HG03139 (cell line): ENCODE data around the gene PRICKLE2.

ENCODE experiments used
- ATAC-seq: cut with Tn5 transposase; IDR thresholded peaks from one replicate; pipeline ENCODE4 v1.9.1; 2021; ENCODE audit not compliant: unreplicated experiment

Gene PRICKLE2

GRCh38 chr3:64254443-64254842 is 29.2 kb upstream of the PRICKLE2 start:
- ATAC-seq: no peak

DNA sequence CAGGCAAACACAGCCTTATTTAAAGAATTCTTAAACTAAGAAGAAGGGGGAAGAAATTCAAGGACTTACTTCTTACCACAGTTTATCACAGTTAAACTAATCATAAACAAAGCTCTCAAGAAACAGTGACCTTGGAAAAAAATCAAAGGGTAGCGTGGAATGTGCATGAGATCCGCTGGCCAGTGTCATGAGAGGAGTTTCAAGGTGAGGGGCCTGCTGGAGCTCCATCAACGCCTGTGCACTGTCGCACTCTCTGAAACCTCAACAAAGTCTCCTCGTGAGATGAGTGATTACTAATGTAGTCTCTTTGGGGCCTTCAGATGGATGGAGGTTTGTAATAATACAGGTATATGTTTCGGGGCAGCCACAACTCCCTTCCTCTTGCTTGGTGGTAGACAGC is 28.4 kb upstream of the PRICKLE2 start:
- ATAC-seq: no peak

DNA sequence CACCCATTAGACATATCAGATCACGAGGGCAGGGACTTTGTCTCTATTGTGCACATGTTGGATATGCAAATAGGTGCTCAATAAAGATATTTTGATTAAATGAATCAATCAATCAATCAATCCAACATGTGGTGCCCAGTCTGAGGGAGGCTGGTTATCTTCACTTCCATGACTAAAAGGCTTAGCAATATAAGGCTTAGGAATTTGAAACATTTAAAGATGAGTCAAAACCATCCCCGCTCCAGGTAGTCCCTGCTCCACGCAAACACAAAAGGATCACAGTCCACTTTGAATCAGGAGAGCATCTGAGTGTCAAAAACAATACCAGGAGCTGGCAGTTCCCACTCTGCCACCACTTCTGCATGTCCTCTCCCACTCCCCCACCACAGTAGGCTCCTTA is 25.8 kb upstream of the PRICKLE2 start:
- no peak for ATAC-seq

DNA sequence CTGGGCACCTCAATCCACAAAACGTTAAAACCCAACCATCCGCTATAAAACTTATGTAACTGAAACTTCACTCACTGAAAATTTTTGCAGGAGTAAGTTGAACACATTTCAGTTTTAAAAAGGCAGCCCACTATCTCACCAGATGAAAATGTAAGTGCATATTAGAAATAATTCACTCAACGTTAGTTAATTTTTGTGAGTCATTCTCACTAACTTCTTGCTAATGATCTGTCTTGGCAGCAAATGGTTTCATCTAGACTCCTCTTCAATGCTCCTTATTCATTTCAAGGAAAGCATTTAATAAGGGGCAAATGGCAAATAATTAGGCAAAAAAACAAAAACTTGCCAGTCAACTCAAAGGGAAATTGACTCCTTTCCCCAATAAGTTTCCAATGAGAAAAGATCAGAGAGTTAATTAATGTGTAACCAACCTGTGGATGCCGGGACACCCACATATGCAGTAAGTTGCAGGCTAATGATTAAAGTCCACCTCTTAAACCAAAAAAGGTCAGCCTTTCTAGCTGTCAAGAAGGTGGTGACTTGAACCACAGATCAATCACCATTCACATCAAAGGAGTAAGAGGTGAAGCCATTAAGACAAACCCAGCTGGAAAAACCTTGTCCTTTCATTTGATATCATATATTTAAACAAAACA is 22.9 kb upstream of the PRICKLE2 start:
- ATAC-seq: no peak

DNA sequence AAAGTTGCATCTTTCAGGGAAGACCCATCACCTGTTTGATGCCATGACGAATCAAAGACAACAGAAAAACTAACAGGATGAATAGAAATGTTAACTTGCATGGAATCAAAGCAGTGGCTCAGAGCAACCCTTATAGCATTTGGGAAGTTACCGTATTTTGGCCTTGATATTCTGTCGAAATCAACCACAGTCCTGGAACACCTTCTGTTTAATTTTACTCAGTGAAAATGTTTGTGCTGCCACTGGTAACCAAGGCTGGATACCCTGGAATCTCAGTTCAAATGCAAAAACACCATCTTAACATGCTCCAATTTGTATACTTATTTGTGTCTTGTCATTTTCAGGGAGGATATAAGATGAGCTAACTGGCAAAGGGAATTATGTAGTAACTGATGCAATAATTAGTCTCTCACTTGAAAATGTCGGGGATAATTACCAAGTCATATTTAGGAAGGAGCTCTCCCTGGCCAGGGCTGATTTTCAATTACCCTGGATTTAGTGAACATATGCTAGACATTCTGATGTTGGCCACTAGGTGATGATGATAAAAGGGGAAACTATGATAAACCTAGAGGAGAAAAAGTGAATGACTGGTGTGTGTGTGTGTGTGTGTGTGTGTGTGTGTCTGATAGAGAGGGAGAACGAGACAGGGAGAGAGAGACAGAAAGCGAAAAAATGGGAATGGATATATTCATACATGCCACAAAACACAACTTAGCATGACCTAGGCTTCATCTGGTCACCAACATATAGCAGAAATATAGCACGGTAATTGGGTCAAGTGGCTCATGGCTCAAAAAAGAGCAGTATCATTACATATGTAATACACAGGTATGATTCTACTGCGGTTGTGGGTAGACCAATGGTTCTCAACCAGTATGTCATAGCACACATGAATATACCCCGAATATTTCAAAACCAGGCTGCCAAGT is 19.0 kb upstream of the PRICKLE2 start:
- no peak for ATAC-seq

DNA sequence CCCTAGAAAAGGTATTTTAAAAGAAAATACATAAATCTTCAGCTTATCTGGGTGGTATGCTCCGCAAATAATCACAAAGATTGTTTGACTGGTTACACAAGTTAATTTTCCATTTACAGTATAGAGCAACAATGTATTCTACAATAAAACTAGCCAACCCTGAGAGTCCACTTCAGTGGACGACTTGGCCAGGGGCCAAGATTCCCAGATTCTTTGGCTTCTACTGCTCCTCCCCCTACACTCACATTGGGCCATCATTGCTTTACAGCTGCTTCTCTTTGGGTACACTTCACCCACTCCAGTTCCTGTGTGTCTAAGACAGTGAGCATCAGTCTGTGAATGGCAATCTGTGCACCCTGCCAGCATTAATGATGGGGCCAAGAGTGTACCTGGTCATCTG is 17.2 kb upstream of the PRICKLE2 start:
- ATAC-seq: no peak

DNA sequence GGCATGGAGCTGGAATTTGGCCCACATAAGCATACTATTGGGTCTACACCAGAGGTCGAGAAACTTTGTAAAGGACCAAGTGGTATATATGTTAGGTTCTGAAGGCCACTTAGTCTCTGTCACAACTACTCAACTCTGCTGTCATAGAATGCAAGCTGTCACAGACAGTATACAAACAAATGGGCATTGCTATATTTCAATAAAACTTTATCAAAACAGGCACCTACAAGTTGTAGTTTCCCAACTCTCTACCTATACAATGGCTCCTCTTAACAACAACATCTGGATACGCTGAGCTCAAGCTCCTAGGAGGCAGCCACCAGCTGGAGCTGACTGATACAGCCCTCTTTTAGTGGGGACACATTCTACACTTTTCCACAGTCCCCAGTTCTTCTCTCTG is 15.7 kb upstream of the PRICKLE2 start:
- ATAC-seq: no peak

DNA sequence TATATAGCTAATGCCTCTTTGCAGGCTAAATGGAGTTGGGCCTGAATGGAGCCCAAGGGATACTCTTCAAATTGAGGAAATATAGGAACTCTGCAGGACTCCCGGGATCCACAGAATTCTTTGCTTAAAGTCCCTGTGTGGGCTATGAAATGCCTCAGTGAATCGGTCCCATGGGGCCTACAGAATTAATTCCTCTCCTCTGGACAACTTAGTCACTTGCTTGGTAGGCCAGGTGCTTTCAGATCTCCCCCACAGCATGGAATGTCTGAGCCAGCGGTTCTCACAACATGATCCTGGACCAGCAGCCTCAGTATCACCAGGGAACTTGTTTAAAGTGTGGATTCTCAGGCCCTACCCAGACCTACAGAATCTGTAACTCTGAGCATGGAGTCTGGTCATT is 15.1 kb upstream of the PRICKLE2 start:
- ATAC-seq: no peak

DNA sequence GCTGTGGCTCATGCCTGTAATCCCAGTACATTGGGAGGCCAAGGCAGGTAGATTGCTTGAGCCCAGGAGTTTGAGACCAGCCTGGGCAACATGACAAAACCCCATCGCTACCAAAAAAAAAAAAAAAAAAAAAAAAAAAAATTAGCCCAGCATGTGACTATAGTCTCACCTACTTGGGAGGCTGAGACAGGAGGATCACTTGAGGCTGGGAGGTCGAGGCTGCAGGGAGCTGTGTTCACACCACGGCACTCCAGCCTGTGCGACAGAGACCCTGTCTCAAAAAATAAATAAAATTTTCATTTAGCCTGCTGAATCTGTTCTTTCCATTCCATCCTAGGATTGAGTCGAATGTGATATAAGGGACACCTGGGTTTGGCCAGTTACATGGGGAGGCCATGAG is 14.6 kb upstream of the PRICKLE2 start:
- no peak for ATAC-seq

DNA sequence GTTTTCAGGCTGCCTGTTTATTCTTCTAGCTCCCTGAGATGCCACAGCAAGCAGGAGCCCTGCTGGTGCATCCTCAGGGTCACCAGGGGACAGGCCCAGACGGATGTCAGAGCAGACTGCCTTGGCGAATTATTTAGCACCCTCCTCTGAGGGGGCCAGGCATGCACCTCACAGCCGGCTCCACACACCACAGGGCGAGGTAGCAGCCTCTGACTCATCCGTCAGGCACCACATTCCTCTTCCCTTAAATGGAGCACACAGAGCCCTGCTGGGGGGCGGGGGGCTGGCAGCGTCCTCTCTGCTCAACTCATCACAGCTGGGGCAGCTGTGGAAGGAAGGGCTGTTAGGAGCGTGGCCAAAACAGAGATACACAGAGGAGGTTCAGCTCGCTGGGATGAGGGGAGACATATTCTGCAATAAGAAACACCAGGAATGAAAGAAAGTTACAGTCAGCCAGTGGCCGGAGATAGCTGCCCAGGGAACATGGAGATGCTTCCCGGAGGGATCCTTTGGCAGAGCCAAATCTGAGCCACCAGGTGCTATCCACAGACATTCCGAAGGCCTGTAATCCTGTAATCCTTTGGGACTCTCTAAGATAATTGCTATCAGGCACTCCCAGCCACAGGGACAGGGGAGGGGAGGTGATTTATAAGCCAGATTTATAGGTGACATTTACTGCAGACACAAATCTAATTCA is 13.9 kb upstream of the PRICKLE2 start:
- ATAC-seq: no peak

- no peak for ATAC-seq
Observed at GRCh38 chr3:64237083-64237482, 11.8 kb upstream of the PRICKLE2 start.

DNA sequence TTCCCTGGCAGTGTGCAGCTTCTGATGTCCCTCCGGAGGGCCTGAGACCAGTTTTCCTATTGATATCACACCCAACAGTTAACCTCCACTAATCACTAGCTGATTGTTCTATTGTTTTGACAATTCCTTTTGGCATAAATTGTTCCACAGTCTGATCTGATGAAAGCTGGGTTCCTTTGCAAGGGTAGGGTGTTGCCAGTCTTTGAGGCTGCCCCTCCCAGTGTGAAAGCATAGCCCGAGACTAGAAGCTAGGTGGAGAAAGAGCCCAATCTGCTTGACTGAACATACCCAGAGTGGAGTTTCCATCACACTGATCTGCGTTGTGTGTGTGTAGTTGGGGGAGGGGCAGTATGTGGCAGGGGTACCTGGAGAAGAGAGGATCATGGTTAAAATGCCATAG is 10.3 kb upstream of the PRICKLE2 start:
- ATAC-seq: no peak

DNA sequence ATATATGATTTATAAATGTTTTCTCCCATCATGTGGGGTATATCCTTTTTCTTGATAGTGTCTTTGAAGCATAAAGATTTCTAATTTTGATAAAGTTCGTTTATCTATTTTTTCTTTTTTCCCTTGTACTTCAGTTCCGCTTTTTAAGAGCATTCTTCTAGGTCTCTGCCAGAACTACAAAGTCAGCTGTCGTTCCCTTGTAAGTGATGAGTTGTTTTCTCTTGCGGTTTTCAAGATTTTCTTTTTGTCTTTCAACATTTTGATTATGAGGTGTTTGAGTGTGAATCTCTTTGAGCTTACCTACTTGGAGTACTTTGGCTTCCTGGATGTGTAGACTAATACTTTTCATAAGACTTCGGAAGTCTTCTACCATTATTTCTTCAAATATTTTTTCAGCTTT is 9.3 kb upstream of the PRICKLE2 start:
- ATAC-seq: no peak

GRCh38 chr3:64232821-64233220 is 7.6 kb upstream of the PRICKLE2 start:
- ATAC-seq: no peak

GRCh38 chr3:64229903-64230302 is 4.6 kb upstream of the PRICKLE2 start:
- ATAC-seq: no peak

DNA sequence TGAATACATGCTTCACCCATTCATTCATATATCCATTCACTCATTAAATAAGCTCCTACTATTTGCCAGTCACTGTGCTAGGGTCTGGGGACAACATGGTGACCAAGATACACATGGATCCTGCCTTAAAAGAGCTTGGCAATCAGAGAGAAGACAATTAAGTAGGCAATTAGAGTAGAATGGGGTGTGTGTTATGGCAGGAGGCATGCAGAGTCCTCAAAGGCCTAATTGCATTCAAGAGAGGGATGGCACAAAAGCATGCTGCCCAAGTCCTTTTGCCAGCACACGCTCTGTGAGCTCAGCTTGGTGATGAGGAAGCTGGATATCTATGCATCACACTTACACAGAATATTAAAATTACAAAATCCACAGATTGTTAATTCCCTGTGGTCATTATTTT is 2.8 kb upstream of the PRICKLE2 start:
- no peak for ATAC-seq

DNA sequence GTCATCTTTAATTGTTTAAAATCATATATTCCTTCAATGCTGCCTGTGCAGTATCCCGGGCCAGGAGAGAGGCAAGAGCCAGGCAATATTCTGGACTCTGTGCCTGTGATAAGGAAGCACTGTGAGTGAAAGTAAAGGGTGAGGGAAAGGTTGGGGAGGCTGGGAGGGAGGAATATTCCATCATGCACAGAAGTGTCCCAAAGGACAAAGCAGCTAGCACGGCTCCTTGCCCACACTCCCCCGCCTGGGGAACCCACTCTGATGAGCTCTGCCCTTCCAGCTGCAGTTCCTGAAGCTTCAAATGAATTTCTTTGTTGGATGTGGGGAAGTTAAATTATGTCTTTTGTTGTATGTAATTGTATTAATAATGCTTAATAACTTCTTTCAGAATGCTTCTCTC is 1.5 kb upstream of the PRICKLE2 start:
- ATAC-seq: no peak

DNA sequence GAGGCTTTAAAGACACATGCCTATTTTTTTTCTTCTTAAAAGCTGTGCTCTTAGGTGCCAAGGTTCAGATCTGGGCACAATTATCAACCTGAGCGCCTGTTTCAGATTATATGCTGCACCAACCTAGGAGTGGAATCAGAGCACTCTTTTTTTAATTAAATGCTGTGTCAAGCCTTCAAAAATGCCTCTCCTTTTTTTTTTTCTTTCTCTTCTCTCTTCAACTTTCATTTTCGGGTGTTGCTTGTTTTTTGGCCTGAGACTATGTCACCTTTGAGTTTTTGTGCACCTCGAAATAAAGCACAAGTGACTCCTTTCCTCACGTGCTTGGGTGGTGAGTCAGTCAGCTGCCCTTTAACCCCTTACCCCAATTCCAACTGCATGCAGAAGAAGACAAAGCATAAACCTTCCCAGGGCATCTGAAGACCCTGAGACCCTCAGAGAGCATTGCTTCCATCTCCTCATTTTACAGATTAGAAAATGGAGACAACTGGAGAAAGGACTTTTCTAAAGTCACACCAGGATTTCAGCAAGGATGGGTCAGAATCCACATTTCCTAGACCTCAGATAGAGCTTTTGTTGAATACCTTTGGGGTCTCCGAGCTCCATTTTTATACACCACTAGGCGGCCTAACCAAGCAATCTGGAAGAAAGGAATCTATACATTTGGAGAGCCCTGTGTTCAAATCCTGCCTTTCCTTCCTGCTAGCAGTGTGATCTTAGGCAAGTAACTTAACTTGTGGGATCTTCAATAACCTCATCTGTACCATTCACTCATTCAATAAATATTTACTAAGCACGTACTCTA is 631 bp upstream of the PRICKLE2 start:
- ATAC-seq: no peak

DNA sequence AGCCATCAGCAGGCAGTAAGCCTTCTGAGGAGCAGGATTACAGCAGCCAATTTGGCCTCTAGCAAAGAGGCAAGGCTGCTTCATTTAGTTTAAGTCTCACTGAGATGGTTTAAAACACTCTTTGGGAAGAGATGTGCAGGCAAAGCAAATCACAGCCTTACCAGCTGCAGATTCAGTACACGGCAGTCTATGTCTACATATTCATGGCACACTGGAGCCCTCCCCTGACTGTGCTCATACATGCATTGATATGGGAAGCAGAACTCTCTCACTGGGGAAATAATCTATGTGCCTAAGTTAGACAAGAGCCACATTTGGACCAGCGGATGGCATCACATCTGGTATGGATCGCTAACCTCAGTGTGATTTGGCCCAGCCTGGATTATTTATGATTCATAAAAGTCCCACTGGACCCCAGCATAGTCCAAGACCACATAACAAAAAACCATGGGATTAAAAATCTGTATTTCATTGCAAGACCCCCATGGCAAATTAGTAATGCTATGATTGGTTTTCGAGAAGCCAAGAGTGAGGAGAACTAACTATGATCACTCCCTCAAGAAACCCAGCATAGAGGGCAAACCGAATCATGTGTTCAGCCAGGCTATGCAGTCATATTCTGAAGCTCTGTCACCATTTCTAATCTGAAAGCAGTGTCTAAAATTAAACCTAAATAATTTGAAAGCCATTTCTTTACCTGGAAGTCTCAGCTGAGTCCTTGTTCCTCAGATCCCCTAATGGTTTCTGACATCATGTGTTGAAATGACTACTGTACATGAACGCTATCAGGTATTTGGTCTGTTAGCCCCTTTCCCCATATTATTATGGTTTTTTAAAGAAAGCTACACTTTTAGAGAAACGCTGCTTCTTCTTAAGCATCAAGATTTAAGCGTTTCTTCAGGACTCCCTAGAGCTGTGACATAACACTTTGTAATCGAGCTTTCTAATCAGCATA is 1.2 kb downstream of the PRICKLE2 start:
- ATAC-seq: no peak

DNA sequence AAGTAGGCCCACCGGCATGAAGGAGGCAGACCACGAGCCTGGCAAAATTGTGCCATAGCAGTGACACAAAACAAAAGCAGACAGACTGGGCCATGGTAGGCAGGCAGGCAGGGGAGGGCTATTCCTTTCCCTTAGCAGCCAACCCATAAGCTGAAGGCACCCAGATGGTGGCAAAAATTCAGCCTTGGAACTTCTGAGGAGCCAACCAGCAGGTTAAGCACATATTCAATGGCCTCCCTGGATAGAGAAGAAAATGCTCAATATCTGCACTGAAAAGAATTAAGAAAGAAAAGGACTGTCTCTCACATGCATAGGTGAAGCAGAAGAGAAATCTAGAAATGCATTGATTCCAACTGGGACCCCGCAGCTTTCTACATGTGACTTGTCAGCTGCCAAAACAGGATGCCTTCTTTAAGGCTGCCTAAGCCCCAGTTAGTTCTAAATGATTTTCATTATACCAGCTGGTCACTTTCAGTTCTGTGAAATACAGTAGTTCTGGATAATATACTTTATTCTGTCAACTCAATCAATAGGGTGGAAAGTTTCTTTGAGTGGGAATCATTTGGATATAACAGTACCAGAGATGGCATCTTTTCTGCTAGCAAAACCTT is 2.7 kb downstream of the PRICKLE2 start:
- no peak for ATAC-seq
